ENCODE data around the gene MEGF6. TPM values are rescaled to one million over a fixed set of nuclear protein-coding genes. Genes with fewer than 3 reads are reported as not detected.

Gene MEGF6
- total and polyA plus RNA-seq, 2 donors (not counting 1 experiment from before 2014, with no cell fraction given) = 43.2 to 77.3 TPM

- H3K4me3 ChIP-seq (ENCODE audit: control extremely low read depth in 1 of 5, extremely low read depth in 1 of 5, insufficient read depth in 1 of 5, low read depth in 2 of 5, low read length in 4 of 5) = no peak overlapping the region
- no peaks in the 10 kb centered on the region for H3K79me2 ChIP-seq (ENCODE audit: control insufficient read depth, insufficient read depth, low read length)
- no peaks in the 10 kb centered on the region for H3K36me3 ChIP-seq (replicated peaks in 1 of 2; ENCODE audit: control extremely low read depth in 1 of 2, control insufficient read depth in 1 of 2, extremely low read depth in 1 of 2, insufficient read depth in 2 of 2, low read length in 1 of 2)
- H3K27ac ChIP-seq (ENCODE audit: low read length in 2 of 2) = no peak overlapping the region
- H3K9me3 ChIP-seq (ENCODE audit: control extremely low read depth in 1 of 3, control insufficient read depth in 2 of 3, insufficient read depth in 1 of 3, low read length in 2 of 3) = peaks cover 0 to 14% (median 0%) of the 10 kb centered on the region in 3 donors
- ATAC-seq (ENCODE audit: low read depth) = no peak
- H2AFZ ChIP-seq (ENCODE audit: insufficient read depth, low read depth, low read length, poor library complexity, severe bottlenecking) = no peak overlapping the region
- H3K4me2 ChIP-seq (replicated peaks; ENCODE audit: low read depth, low read length, poor library complexity, severe bottlenecking) = no peak overlapping the region
- H3K4me3 Mint-ChIP-seq = no peak overlapping the region
- no peak for DNase-seq
- TF ChIP-seq EZH2 (IDR thresholded peaks at IDR 0.05; ENCODE audit: borderline replicate concordance, insufficient read depth, low read depth, low read length, poor library complexity, severe bottlenecking) (no peak), CTCF (IDR thresholded peaks at IDR 0.05) (no peak)
- POLR2A ChIA-PET = no interaction called here
- H3K27ac Mint-ChIP-seq = no peak overlapping the region
- intact Hi-C loops (cut with micrococcal nuclease) = no loop called here
- H3K9me3 Mint-ChIP-seq (ENCODE audit: insufficient read depth) = no peaks in the 10 kb centered on the region
- no peaks in the 10 kb centered on the region for H4K20me1 ChIP-seq (ENCODE audit: control insufficient read depth, insufficient read depth, low read length, poor library complexity, severe bottlenecking)
- H3K27me3 Mint-ChIP-seq = peaks cover 3% of the 10 kb centered on the region
- H3K9ac ChIP-seq (ENCODE audit: low read length) = no peak overlapping the region
- WGBS (ENCODE audit: insufficient coverage) = 92% methylated on average over 13 of the region's 13 CpGs
- no peaks in the 10 kb centered on the region for H3K4me1 Mint-ChIP-seq
- no peaks in the 10 kb centered on the region for H3K27me3 ChIP-seq (replicated peaks in 1 of 4; ENCODE audit: control extremely low read depth in 1 of 4, control insufficient read depth in 3 of 4, insufficient read depth in 4 of 4, low read length in 3 of 4)
- no peaks in the 10 kb centered on the region for H3K4me1 ChIP-seq (ENCODE audit: control insufficient read depth in 2 of 2, insufficient read depth in 2 of 2, low read length in 2 of 2)
- CTCF ChIA-PET = no interaction called here
These were observed 49.6 kb downstream of the MEGF6 start for GRCh38 chr1:3561702-3562101.

GRCh38 chr1:3560981-3561380, 50.3 kb downstream of the MEGF6 start:
- peaks cover 3% of the 10 kb centered on the region for H3K27me3 Mint-ChIP-seq

More at GRCh38 chr1:3560981-3561380, 50.3 kb downstream of the MEGF6 start:
- DNase-seq (no peak), ATAC-seq (ENCODE audit: low read depth) (no peak)
- H3K4me2 ChIP-seq (replicated peaks; ENCODE audit: low read depth, low read length, poor library complexity, severe bottlenecking) = no peak overlapping the region
- no peak overlapping the region for H3K27ac Mint-ChIP-seq
- no peak for TF ChIP-seq CTCF (IDR thresholded peaks at IDR 0.05)
- no peak for TF ChIP-seq EZH2 (IDR thresholded peaks at IDR 0.05; ENCODE audit: borderline replicate concordance, insufficient read depth, low read depth, low read length, poor library complexity, severe bottlenecking)
- no peak overlapping the region for H3K27ac ChIP-seq (ENCODE audit: low read length in 2 of 2)
- intact Hi-C loops (cut with micrococcal nuclease) = no loop called here
- H3K4me1 Mint-ChIP-seq = no peaks in the 10 kb centered on the region
- no peaks in the 10 kb centered on the region for H3K9me3 Mint-ChIP-seq (ENCODE audit: insufficient read depth)
- WGBS (ENCODE audit: insufficient coverage) = 95% methylated on average over 9 of the region's 9 CpGs
- ChIA-PET POLR2A (no interaction called here), CTCF (no interaction called here)
- H3K4me3 Mint-ChIP-seq = no peak overlapping the region
- H3K9ac ChIP-seq (ENCODE audit: low read length) = no peak overlapping the region
- H3K9me3 ChIP-seq (ENCODE audit: control extremely low read depth in 1 of 3, control insufficient read depth in 2 of 3, insufficient read depth in 1 of 3, low read length in 2 of 3) = peaks cover 0 to 14% (median 0%) of the 10 kb centered on the region in 3 donors
- H3K4me1 ChIP-seq (ENCODE audit: control insufficient read depth in 2 of 2, insufficient read depth in 2 of 2, low read length in 2 of 2) = no peaks in the 10 kb centered on the region
- H3K4me3 ChIP-seq (ENCODE audit: control extremely low read depth in 1 of 5, extremely low read depth in 1 of 5, insufficient read depth in 1 of 5, low read depth in 2 of 5, low read length in 4 of 5) = no peak overlapping the region
- H3K36me3 ChIP-seq (replicated peaks in 1 of 2; ENCODE audit: control extremely low read depth in 1 of 2, control insufficient read depth in 1 of 2, extremely low read depth in 1 of 2, insufficient read depth in 2 of 2, low read length in 1 of 2) = no peaks in the 10 kb centered on the region
- H4K20me1 ChIP-seq (ENCODE audit: control insufficient read depth, insufficient read depth, low read length, poor library complexity, severe bottlenecking) = no peaks in the 10 kb centered on the region
- no peaks in the 10 kb centered on the region for H3K79me2 ChIP-seq (ENCODE audit: control insufficient read depth, insufficient read depth, low read length)
- no peaks in the 10 kb centered on the region for H3K27me3 ChIP-seq (replicated peaks in 1 of 4; ENCODE audit: control extremely low read depth in 1 of 4, control insufficient read depth in 3 of 4, insufficient read depth in 4 of 4, low read length in 3 of 4)
- no peak overlapping the region for H2AFZ ChIP-seq (ENCODE audit: insufficient read depth, low read depth, low read length, poor library complexity, severe bottlenecking)
